ENCODE measurements around the gene CCDC102A.

The CCDC102A gene

DNA sequence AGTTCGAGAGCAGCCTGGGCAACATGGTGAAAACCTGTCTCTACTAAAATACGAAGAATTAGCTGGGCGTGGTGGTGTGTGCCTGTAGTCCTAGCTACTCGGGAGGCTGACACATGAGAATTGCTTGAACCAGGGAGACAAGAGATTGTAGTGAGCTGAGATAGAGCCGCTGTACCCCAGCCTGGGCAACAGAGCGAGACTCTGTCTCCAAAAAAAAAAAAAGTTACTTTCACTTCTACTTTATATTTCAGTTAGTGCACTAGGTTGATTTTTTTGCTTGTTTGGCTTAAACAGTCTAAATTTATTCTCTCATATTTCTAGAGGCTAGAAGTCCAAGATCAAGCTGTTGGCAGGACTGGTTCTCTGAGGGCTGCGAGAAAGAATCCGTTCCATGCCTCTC is 13.4 kb downstream of the CCDC102A start:
- H3K27me3 ChIP-seq (ENCODE audit: control insufficient read depth, insufficient read depth, low read length), result no peaks in the 10 kb centered on the region
- H3K4me3 ChIP-seq (ENCODE audit: low read length), result no peak overlapping the region
- H3K9me3 ChIP-seq (ENCODE audit: control insufficient read depth, low read length), result no peaks in the 10 kb centered on the region
- H3K4me1 ChIP-seq (ENCODE audit: control insufficient read depth, insufficient read depth, low read length), result no peaks in the 10 kb centered on the region
- no peak overlapping the region for H3K9ac ChIP-seq (ENCODE audit: low read length)
- no peaks in the 10 kb centered on the region for H3K36me3 ChIP-seq (ENCODE audit: control insufficient read depth, insufficient read depth, low read length)

DNA sequence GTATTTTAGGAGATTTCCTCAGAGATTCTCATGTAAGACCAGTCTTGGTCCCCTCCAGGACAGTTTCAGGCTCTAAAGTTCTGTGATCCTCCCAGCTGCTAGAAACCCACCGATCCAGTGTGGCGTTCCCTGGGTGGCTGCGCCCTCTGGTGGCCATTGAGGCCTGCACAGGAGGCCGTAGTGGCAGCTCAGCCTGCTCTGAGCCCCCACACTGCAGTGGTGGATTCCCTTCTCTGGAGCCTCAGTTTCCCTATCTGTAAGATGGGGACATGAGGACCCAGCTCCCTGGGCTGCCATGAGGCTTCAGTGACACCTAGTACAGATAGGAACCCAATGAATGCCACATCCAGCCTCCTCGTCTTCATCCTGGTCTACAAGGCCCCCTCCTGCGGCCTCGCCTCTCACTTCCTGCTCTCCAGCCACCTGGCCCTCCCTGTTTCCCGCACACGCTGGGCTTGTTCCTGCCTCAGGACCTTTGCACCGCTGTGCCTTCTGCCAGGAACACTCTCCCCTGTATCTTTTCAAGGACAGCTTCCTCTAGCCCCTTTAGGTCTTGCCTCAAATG is 16.5 kb downstream of the CCDC102A start:
- Histone ChIP-seq H3K4me3 (ENCODE audit: low read length) (no peak overlapping the region), H3K9ac (ENCODE audit: low read length) (no peak overlapping the region), H3K9me3 (ENCODE audit: control insufficient read depth, low read length) (no peaks in the 10 kb centered on the region), H3K27me3 (ENCODE audit: control insufficient read depth, insufficient read depth, low read length) (no peaks in the 10 kb centered on the region), H3K36me3 (ENCODE audit: control insufficient read depth, insufficient read depth, low read length) (no peaks in the 10 kb centered on the region), H3K4me1 (ENCODE audit: control insufficient read depth, insufficient read depth, low read length) (no peaks in the 10 kb centered on the region)

DNA sequence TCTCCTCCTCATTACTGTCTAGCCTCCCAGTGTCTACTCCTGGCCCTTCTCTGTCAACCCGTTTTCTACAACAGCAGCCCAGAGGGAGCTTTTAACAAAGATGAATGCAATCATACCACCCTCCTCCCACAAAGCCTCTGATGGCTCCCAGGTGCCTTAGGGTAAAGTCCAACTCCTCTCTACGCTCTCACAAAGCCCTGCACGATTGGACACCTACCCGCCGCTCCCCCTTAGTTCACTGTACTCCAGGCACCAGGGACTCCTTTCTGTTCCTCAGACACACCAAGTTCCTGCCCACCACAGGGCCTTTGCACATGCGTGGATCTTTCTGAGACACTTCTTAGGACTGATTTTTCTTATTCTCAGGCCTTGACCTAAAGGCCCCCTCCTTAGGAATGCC is 17.4 kb downstream of the CCDC102A start:
- no peaks in the 10 kb centered on the region for H3K36me3 ChIP-seq (ENCODE audit: control insufficient read depth, insufficient read depth, low read length)
- H3K4me3 ChIP-seq (ENCODE audit: low read length), result no peak overlapping the region

DNA sequence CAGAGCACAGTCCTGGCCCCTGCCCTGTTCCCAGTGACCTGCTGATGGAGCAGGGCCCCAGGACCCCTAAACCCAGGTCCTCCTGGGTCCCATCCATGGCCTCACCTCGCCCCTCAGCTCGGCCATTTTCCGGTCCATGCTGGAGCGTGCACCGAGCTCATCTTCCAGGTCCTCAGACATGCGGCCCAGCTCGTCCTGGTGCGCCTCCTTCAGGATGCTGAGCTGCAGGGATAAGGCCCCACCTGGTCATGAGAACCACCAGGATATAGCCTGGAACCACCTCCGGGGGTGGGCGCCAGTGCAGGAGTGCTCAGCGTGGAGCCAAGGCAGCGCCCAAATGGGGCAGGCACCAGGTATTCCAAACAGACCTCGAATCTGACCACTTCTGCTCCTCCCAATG is 17.9 kb downstream of the CCDC102A start:
- H3K27me3 ChIP-seq (ENCODE audit: control insufficient read depth, insufficient read depth, low read length), result no peaks in the 10 kb centered on the region
- no peaks in the 10 kb centered on the region for H3K9me3 ChIP-seq (ENCODE audit: control insufficient read depth, low read length)
- no peaks in the 10 kb centered on the region for H3K4me1 ChIP-seq (ENCODE audit: control insufficient read depth, insufficient read depth, low read length)
- H3K4me3 ChIP-seq (ENCODE audit: low read length), result no peak overlapping the region
- no peak overlapping the region for H3K9ac ChIP-seq (ENCODE audit: low read length)
- no peaks in the 10 kb centered on the region for H3K36me3 ChIP-seq (ENCODE audit: control insufficient read depth, insufficient read depth, low read length)

More for the DNA sequence above, 17.4 kb downstream of the CCDC102A start:
- Histone ChIP-seq H3K9ac (ENCODE audit: low read length) (no peak overlapping the region), H3K9me3 (ENCODE audit: control insufficient read depth, low read length) (no peaks in the 10 kb centered on the region), H3K4me1 (ENCODE audit: control insufficient read depth, insufficient read depth, low read length) (no peaks in the 10 kb centered on the region), H3K27me3 (ENCODE audit: control insufficient read depth, insufficient read depth, low read length) (no peaks in the 10 kb centered on the region)

DNA sequence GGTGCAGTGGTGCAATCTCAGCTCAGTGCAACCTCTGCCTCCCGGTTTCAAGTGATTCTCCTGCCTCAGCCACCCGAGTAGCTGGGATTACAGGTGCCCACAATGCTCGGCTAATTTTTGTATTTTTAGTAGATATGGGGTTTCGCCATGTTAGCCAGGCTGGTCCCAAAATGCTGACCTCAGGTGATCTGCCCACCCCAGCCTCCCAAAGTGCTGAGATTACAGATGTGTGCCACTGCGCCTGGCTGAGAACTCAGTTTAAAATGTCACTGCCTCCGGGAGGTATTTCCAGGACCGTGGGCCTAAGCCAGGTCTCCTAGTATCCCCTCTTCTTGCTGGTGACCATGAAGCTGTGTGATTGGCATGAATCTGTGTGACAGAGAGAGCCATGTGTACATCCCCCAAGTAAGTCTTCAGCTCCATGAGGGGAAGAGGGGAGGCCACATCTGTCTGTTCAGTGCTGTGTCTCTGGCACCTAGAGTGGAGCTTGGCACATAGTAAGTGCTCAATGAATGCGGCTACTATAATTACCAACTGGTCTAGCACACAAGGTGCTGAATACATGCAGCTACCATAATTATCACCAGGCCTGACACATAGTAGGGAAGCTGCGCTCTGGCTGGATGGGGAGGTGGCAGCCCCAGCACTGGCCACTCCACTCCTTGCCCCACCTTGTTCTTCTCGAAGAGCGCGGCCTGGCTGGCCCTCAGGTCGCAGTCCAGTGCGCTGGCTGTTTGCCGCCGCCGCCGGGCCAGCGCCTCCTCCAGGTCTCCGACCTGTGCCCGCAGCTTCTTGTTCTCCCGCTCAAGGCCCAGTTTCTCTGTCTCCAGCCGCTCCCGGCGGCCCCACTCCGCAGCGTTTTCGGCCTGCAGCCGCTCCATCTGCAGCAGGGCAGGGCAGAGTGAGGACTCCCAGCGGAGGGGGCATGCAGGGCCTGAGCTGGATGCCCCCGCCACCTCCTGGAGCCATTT is 18.7 kb downstream of the CCDC102A start:
- H3K4me1 ChIP-seq (ENCODE audit: control insufficient read depth, insufficient read depth, low read length), result no peaks in the 10 kb centered on the region
- H3K9ac ChIP-seq (ENCODE audit: low read length), result no peak overlapping the region
- no peak overlapping the region for H3K4me3 ChIP-seq (ENCODE audit: low read length)
- no peaks in the 10 kb centered on the region for H3K27me3 ChIP-seq (ENCODE audit: control insufficient read depth, insufficient read depth, low read length)
- H3K36me3 ChIP-seq (ENCODE audit: control insufficient read depth, insufficient read depth, low read length), result no peaks in the 10 kb centered on the region
- H3K9me3 ChIP-seq (ENCODE audit: control insufficient read depth, low read length), result no peaks in the 10 kb centered on the region

DNA sequence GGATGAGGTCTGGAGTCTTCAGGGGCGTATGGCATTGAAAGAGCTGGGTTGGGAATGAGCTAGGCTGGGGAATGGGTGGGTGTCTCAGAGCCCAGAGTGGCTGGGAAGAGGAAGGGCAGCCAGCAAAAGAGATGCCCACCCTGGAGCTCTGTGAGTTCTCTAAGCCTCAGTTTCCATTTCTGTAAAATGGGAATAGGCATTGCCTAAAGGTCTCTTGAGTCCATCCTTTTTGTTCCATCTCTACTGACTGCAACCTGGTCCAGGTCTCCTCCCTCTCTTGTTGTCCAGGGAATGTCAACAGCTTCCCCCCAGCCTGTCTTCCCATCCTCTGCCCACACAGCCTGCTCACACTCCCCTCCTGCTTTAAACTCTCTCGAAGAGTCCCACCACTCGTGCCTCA is 19.6 kb downstream of the CCDC102A start:
- no peaks in the 10 kb centered on the region for H3K36me3 ChIP-seq (ENCODE audit: control insufficient read depth, insufficient read depth, low read length)
- H3K9ac ChIP-seq (ENCODE audit: low read length), result no peak overlapping the region
- no peaks in the 10 kb centered on the region for H3K4me1 ChIP-seq (ENCODE audit: control insufficient read depth, insufficient read depth, low read length)
- no peaks in the 10 kb centered on the region for H3K27me3 ChIP-seq (ENCODE audit: control insufficient read depth, insufficient read depth, low read length)
- H3K9me3 ChIP-seq (ENCODE audit: control insufficient read depth, low read length), result no peaks in the 10 kb centered on the region
- H3K4me3 ChIP-seq (ENCODE audit: low read length), result no peak overlapping the region

DNA sequence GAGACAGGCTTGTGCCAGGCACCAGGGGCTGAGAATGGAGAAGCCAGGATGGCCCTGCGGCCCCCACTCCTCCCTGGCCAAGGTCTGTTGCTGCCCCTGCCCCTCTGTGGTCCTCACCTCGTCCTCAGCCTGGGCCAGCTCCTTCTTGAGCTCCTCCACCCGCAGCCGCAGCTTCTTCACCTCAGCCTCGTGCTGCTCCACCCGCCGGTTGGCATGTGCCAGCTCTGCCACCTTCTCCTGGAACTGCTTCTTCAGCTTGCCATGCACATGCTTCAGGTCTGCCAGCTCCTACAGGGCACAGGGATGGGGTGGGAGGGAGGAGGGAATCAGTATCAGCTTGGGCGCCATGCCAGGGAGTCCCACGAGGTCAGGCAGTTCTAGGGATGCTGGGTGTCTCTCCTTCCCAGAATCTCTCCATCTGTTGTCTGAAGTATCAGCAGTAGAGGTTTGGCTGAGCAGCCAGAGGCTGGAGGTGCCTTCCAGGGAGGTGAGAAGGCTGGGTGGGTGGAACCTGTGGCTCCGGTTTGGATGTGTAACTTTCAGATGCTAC is 20.1 kb downstream of the CCDC102A start:
- H3K4me1 ChIP-seq (ENCODE audit: control insufficient read depth, insufficient read depth, low read length), result no peaks in the 10 kb centered on the region
- no peaks in the 10 kb centered on the region for H3K9me3 ChIP-seq (ENCODE audit: control insufficient read depth, low read length)
- H3K4me3 ChIP-seq (ENCODE audit: low read length), result no peak overlapping the region
- H3K9ac ChIP-seq (ENCODE audit: low read length), result no peak overlapping the region
- no peaks in the 10 kb centered on the region for H3K27me3 ChIP-seq (ENCODE audit: control insufficient read depth, insufficient read depth, low read length)
- no peaks in the 10 kb centered on the region for H3K36me3 ChIP-seq (ENCODE audit: control insufficient read depth, insufficient read depth, low read length)

DNA sequence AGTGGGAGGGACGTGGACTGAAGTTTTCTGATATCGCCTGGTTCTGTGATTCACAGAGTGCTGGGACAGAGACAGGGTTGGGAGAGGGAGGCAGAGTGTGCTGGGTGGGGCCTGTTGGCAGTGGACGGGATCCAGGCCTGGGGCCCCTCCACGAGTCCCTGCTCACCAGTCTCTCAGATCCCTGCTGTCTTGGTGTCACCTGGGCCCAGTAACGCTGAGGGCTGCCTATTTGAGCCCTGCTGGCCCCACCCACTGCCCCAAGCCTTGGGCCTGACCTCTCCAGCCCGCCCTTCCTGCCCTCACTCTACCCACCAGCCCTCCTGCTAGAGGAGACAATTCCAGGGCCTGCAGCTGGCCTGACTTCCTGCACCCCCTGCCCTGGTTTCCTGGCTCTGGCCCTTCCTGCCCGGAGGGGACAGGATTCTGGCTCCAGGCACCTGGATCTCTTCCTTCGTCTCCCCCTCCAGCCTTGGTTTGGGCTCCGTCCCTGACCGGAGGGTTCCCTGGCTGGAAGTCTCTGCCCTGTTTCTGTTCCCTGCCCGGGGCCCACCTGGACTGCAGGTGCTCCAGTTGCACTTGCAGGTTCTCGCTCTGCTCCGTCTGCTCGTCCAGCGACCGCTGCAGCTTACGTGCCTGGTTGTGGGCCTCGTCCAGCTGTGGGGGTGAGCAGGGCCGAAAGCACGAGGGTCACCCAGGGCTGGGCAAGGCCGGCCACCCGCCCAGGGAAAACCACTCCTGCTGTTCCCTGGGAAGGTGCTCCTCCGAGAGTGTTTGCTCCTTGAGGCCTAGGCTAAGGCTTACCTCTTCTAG is 21.4 kb downstream of the CCDC102A start:
- Histone ChIP-seq H3K9ac (ENCODE audit: low read length) (no peak overlapping the region), H3K4me1 (ENCODE audit: control insufficient read depth, insufficient read depth, low read length) (peaks cover 3% of the 10 kb centered on the region), H3K36me3 (ENCODE audit: control insufficient read depth, insufficient read depth, low read length) (no peaks in the 10 kb centered on the region)

DNA sequence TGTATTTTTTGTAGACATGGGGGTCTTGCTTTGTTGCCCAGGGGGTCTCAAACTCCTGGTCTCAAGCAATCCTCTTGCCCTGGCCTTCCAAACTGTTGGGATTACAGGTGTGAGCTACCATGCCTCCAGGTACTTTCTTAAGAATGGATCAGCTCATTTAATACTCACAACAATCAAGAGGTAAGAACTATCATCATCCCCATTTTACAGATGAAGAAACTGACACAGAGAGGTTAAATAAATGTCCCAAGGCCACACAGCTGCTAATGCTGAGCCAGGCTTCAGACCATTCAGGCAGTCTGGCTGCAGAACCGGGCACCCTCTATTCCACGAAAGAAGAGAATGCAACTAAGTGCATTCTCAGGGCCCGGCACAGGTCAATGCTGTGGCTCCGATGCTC is 22.0 kb downstream of the CCDC102A start:
- no peaks in the 10 kb centered on the region for H3K9me3 ChIP-seq (ENCODE audit: control insufficient read depth, low read length)
- peaks cover 6% of the 10 kb centered on the region for H3K4me1 ChIP-seq (ENCODE audit: control insufficient read depth, insufficient read depth, low read length)
- H3K36me3 ChIP-seq (ENCODE audit: control insufficient read depth, insufficient read depth, low read length), result no peaks in the 10 kb centered on the region
- H3K9ac ChIP-seq (ENCODE audit: low read length), result no peak overlapping the region
- peaks cover 3% of the 10 kb centered on the region for H3K27me3 ChIP-seq (ENCODE audit: control insufficient read depth, insufficient read depth, low read length)
- H3K4me3 ChIP-seq (ENCODE audit: low read length), result no peak overlapping the region

More for the DNA sequence above, 21.4 kb downstream of the CCDC102A start:
- H3K4me3 ChIP-seq (ENCODE audit: low read length), result no peak overlapping the region
- H3K9me3 ChIP-seq (ENCODE audit: control insufficient read depth, low read length), result no peaks in the 10 kb centered on the region
- no peaks in the 10 kb centered on the region for H3K27me3 ChIP-seq (ENCODE audit: control insufficient read depth, insufficient read depth, low read length)

DNA sequence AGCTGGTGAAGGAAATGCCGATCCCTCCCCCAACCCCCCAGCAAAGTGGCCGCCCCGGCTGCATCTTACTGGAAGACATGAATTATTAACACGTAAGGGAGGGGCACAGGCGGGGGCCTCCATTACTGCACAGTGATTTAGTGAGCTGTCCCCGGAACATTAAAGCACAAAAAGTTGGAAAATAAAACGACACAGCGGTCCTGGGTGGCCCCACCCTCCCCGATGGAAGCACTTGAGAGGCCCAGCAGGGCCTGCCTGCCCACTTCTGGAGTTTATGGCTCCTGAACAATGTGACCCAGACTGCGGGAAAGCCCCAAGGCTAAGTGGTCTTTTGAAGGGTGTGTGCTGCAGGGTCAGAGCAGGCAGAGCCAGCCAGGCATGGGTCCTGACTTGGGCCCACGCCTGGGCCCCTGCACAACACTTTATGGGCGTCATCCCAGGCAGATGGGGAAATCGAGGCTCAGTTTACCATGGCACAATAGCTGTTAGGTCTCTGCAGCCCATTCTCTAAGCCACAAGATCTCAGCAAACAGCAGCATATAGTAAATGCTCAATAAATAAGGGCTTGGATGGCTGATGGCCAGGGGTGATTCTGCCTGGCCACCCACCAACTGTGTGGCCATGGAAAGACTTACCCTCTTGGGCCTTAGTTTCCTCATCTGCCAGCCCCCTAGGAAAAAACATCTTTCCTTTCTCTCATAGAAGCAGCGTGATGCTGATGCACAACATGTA is 22.8 kb downstream of the CCDC102A start:
- Histone ChIP-seq H3K4me3 (ENCODE audit: low read length) (no peak overlapping the region), H3K9ac (ENCODE audit: low read length) (no peak overlapping the region), H3K27me3 (ENCODE audit: control insufficient read depth, insufficient read depth, low read length) (peaks cover 3% of the 10 kb centered on the region), H3K36me3 (ENCODE audit: control insufficient read depth, insufficient read depth, low read length) (no peaks in the 10 kb centered on the region), H3K9me3 (ENCODE audit: control insufficient read depth, low read length) (no peaks in the 10 kb centered on the region), H3K4me1 (ENCODE audit: control insufficient read depth, insufficient read depth, low read length) (peaks cover 6% of the 10 kb centered on the region)

DNA sequence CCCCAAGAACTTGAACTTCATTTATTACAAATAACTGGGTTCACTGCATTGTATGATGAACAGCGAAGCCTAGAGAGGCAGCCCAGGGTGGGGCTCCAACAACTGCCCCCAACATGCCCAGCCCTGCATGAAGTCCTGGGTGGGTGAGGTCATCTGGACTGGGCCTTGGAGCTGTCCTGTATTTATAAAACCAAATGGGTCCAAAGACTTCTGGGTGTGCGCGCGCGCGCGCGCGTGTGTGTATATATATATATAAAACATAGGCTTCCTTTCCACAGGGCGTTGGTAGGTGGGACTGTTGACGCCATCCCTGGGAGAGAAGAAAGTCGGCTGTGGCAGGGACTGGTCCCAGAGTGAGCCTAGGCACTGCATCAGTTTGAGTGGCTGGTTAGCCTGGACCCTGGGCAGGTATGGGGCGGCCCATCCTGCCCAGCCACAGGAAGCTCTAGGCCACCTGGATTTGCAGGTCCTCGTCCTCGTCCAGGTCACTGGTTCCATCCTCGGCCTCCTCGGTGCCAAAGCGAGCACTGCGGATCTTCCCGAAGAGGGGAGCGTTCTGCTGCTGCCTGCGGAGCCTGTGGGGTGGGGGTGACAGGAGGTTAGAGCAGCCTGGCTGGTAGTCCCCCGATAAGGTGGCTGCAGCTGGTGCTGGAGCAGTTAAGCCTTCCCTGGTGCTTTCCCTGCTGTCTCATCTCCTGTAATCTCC is 23.9 kb downstream of the CCDC102A start:
- H3K27me3 ChIP-seq (ENCODE audit: control insufficient read depth, insufficient read depth, low read length), result peaks cover 7% of the 10 kb centered on the region

More for the DNA sequence above, 23.9 kb downstream of the CCDC102A start:
- Histone ChIP-seq H3K4me1 (ENCODE audit: control insufficient read depth, insufficient read depth, low read length) (peaks cover 6% of the 10 kb centered on the region), H3K36me3 (ENCODE audit: control insufficient read depth, insufficient read depth, low read length) (no peaks in the 10 kb centered on the region), H3K9ac (ENCODE audit: low read length) (no peak overlapping the region), H3K9me3 (ENCODE audit: control insufficient read depth, low read length) (no peaks in the 10 kb centered on the region), H3K4me3 (ENCODE audit: low read length) (no peak overlapping the region)
